PC-3 (cell line): ENCODE data around the gene CACNA1E. TPM values are rescaled to one million over a fixed set of nuclear protein-coding genes. Genes with fewer than 3 reads are reported as not detected.

Source experiments
- ATAC-seq: fragments of 200-7000 bp; cut with Tn5 transposase; 2 replicates; pipeline ENCODE4 v1.9.1; 2020; ENCODE audit warnings: mild to moderate bottlenecking, moderate library complexity
- BruUV-seq: library from RNA; stranded (reverse); fragments of 400-500 nt; replicated peaks from 2 replicates; lab custom pipeline; 2021; lab: Mats Ljungman, UMichigan
- CTCF ChIA-PET: fragments of 300-600 bp; sonication (Branson Sonifier 250); formaldehyde crosslinking; loops from one replicate; lab custom pipeline; 2022; ENCODE audit warnings: antibody characterized with exemption; lab: Charles Lee
- POLR2A ChIA-PET: fragments of 300-600 bp; sonication (Branson Sonifier 250); formaldehyde crosslinking; loops from one replicate; lab custom pipeline; 2022; ENCODE audit warnings: antibody characterized with exemption; ENCODE audit not compliant: unreplicated experiment; lab: Charles Lee
- DNase-seq: peaks from one replicate; pipeline ENCODE4 v3.0.0-alpha.2; 2015
- H2AFZ ChIP-seq: fragments of 300-600 bp; sonication (generic); 2 replicates; pipeline ENCODE4 v1.6.0; 2016; ENCODE audit warnings: antibody characterized with exemption, low read length
- H3F3A ChIP-seq: fragments of 300-600 bp; sonication (generic); one replicate; pipeline ENCODE4 v1.6.0; 2017; ENCODE audit warnings: antibody characterized with exemption, low read length, control low read depth, mild to moderate bottlenecking; ENCODE audit not compliant: unreplicated experiment
- H3K27ac ChIP-seq: fragments of 300-600 bp; sonication (generic); 2 replicates; pipeline ENCODE4 v1.5.1; 2016; ENCODE audit warnings: mild to moderate bottlenecking, low read length
- H3K27me3 ChIP-seq: fragments of 300-600 bp; sonication (generic); 2 replicates; pipeline ENCODE4 v1.6.1; 2016; ENCODE audit warnings: low read length, mixed read lengths
- H3K36me3 ChIP-seq: fragments of 300-600 bp; sonication (generic); 2 replicates; pipeline ENCODE4 v1.6.1; 2016; ENCODE audit warnings: low read depth, mixed run types, low read length, mixed read lengths
- H3K4me1 ChIP-seq: fragments of 300-600 bp; sonication (generic); 2 replicates; pipeline ENCODE4 v1.5.1; 2016; ENCODE audit warnings: low read length; ENCODE audit not compliant: insufficient read depth
- H3K4me2 ChIP-seq: fragments of 300-600 bp; sonication (generic); 2 replicates; pipeline ENCODE4 v1.6.0; 2016; ENCODE audit warnings: low read length
- H3K4me3 ChIP-seq: fragments of 300-600 bp; sonication (generic); 2 replicates; pipeline ENCODE4 v1.5.1; 2016; ENCODE audit warnings: mild to moderate bottlenecking, low read length, mixed read lengths
- H3K79me2 ChIP-seq: fragments of 300-600 bp; sonication (generic); 2 replicates; pipeline ENCODE4 v1.6.1; 2017; ENCODE audit warnings: low read length, mixed read lengths
- H3K9ac ChIP-seq: fragments of 300-600 bp; sonication (generic); 2 replicates; pipeline ENCODE4 v1.6.0; 2016; ENCODE audit warnings: mild to moderate bottlenecking, low read length
- H3K9me2 ChIP-seq: fragments of 300-600 bp; sonication (generic); replicated peaks from 2 replicates; pipeline ENCODE4 v1.6.1; 2016; ENCODE audit warnings: mixed run types, low read length, mixed read lengths
- H3K9me3 ChIP-seq: fragments of 300-600 bp; sonication (generic); 2 replicates; pipeline ENCODE4 v1.6.1; 2016; ENCODE audit warnings: low read length, mixed read lengths
- H4K20me1 ChIP-seq: fragments of 300-600 bp; sonication (generic); 2 replicates; pipeline ENCODE4 v1.6.1; 2016; ENCODE audit warnings: low read length, mixed read lengths
- CTCF ChIP-seq: fragments of 300-600 bp; sonication (generic); conservative IDR thresholded peaks from 2 replicates; pipeline ENCODE4 v1.5.1; 2017; ENCODE audit warnings: antibody characterized with exemption, low read depth, mild to moderate bottlenecking, low read length
- EZH2 ChIP-seq: fragments of 300-600 bp; sonication (generic); IDR thresholded peaks from one replicate; pipeline ENCODE4 v1.6.1; 2017; ENCODE audit warnings: antibody characterized with exemption, mild to moderate bottlenecking, low read length; ENCODE audit not compliant: unreplicated experiment
- EZH2phosphoT487 ChIP-seq: fragments of 300-600 bp; sonication (generic); IDR thresholded peaks from 2 replicates; pipeline ENCODE4 v1.6.1; 2018; ENCODE audit warnings: mild to moderate bottlenecking, antibody characterized with exemption, low read length, borderline replicate concordance
- intact Hi-C: fragments of 100-400 bp; cut with micrococcal nuclease; formaldehyde crosslinking; loops from 2 replicates; pipeline ENCODE4 v1.9.0; 2023
- total RNA-seq: library from RNA; depleted of rRNA; stranded (reverse); fragments of >200 nt; gene quantifications from 2 replicates; pipeline ENCODE4 v1.2.3, GENCODE V29; 2014

Gene CACNA1E
- total RNA-seq, 1 experiment from 2014 or later = not detected

GRCh38 chr1:181485287-181486097, 2.2 kb downstream of the CACNA1E start:
- Histone ChIP-seq H3K27ac (no peak overlapping the region), H4K20me1 (no peaks in the 10 kb centered on the region), H2AFZ (no peak overlapping the region), H3K4me2 (no peak overlapping the region), H3K27me3 (peaks cover 63% of the 10 kb centered on the region), H3K36me3 (no peaks in the 10 kb centered on the region), H3K4me1 (no peaks in the 10 kb centered on the region), H3K9me2 (no peaks in the 10 kb centered on the region), H3K4me3 (no peak overlapping the region), H3K9ac (no peak overlapping the region), H3K79me2 (no peaks in the 10 kb centered on the region), H3F3A (no peaks in the 10 kb centered on the region), H3K9me3 (no peaks in the 10 kb centered on the region)
- ATAC-seq = no peak
- ChIA-PET CTCF (no interaction called here), POLR2A (no interaction called here)
- no peak for DNase-seq
- BruUV-seq = no TSS peak
- TF ChIP-seq EZH2 = no peak
- no peak for TF ChIP-seq EZH2phosphoT487
- no peak for TF ChIP-seq CTCF
- intact Hi-C loops = no loop called here

DNA sequence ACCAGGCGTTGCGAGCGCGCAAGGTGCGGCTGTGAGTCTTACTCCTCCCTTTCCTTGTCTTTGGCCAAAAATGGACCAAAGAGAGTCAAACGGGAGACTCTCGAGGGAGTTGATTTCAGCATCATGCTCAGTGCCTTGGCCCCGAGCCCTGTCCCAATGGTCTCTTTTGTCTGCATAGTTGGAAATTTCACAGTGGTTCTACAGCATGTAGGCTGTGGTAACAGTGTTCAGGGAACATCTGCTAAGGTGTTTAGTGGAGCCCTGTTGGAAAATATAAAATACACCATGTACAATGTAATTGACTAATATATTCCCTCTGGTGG, 2.7 kb downstream of the CACNA1E start:
- DNase-seq = no peak
- no peaks in the 10 kb centered on the region for H3K4me1 ChIP-seq
- no peaks in the 10 kb centered on the region for H3K79me2 ChIP-seq
- peaks cover 63% of the 10 kb centered on the region for H3K27me3 ChIP-seq
- H3K27ac ChIP-seq = no peak overlapping the region
- no TSS peak for BruUV-seq
- intact Hi-C loops = no loop called here
- no peaks in the 10 kb centered on the region for H3K9me2 ChIP-seq
- no peaks in the 10 kb centered on the region for H4K20me1 ChIP-seq
- no peak for ATAC-seq
- H3K9ac ChIP-seq = no peak overlapping the region
- H3K4me2 ChIP-seq = no peak overlapping the region
- TF ChIP-seq EZH2phosphoT487 = no peak
- no peak for TF ChIP-seq CTCF
- no peak for TF ChIP-seq EZH2
- ChIA-PET CTCF (no interaction called here), POLR2A (no interaction called here)
- H3K4me3 ChIP-seq = no peak overlapping the region
- no peaks in the 10 kb centered on the region for H3F3A ChIP-seq
- H2AFZ ChIP-seq = no peak overlapping the region
- no peaks in the 10 kb centered on the region for H3K36me3 ChIP-seq
- H3K9me3 ChIP-seq = no peaks in the 10 kb centered on the region

- H3K79me2 ChIP-seq = no peaks in the 10 kb centered on the region
- intact Hi-C loops = no loop called here
- no peaks in the 10 kb centered on the region for H4K20me1 ChIP-seq
- no peak overlapping the region for H3K4me3 ChIP-seq
- H3F3A ChIP-seq = no peaks in the 10 kb centered on the region
- no TSS peak for BruUV-seq
- POLR2A ChIA-PET = no interaction called here
- no peaks in the 10 kb centered on the region for H3K9me3 ChIP-seq
- CTCF ChIA-PET = interaction anchor here (0.6 kb wide), 1 partner anchor 9 kb away, joined by 5 read pairs; no protein-coding TSS in a partner anchor
- H3K27ac ChIP-seq = no peak overlapping the region
- H3K27me3 ChIP-seq = peaks cover 40% of the 10 kb centered on the region
- no peaks in the 10 kb centered on the region for H3K9me2 ChIP-seq
- H2AFZ ChIP-seq = no peak overlapping the region
- no peak overlapping the region for H3K4me2 ChIP-seq
- no peaks in the 10 kb centered on the region for H3K36me3 ChIP-seq
- ATAC-seq = no peak
- no peaks in the 10 kb centered on the region for H3K4me1 ChIP-seq
- DNase-seq = no peak
- TF ChIP-seq EZH2 (no peak), CTCF (no peak), EZH2phosphoT487 (no peak)
- no peak overlapping the region for H3K9ac ChIP-seq
These were observed 5.5 kb downstream of the CACNA1E start for GRCh38 chr1:181488866-181489265.
